ENCODE measurements around the gene FCER2. TPM values are rescaled to one million over a fixed set of nuclear protein-coding genes. Genes with fewer than 3 reads are reported as not detected.
A peak's percentile ranks its signal among the peaks of the same experiment; 100 is the strongest.

FCER2 gene
- total RNA-seq, 1 experiment from 2014 or later, result not detected

- DNase-seq (ENCODE audit: low read depth), result no peak
Observed at GRCh38 chr19:7677669-7678311, 24.1 kb downstream of the FCER2 start.

- DNase-seq (ENCODE audit: low read depth), result no peak
Observed at GRCh38 chr19:7676854-7677253, 25.1 kb downstream of the FCER2 start, which contains the start of gene MCEMP1. Gene MCEMP1, plus strand, starts transcription at chr19:7677090. Its CDS starts 31 bp downstream, at chr19:7677121.

- DNase-seq (ENCODE audit: low read depth), result no peak
Observed at GRCh38 chr19:7676376-7676775, 25.6 kb downstream of the FCER2 start.

- peak; percentile 79 for DNase-seq (ENCODE audit: low read depth)
Observed at GRCh38 chr19:7674010-7675005, 27.6 kb downstream of the FCER2 start.

GRCh38 chr19:7672522-7672921 is 29.4 kb downstream of the FCER2 start:
- no peak for DNase-seq (ENCODE audit: low read depth)

GRCh38 chr19:7670790-7671189 is 31.1 kb downstream of the FCER2 start:
- no peak for DNase-seq (ENCODE audit: low read depth)

- peak; percentile 42 for DNase-seq (ENCODE audit: low read depth)
Observed at GRCh38 chr19:7670150-7670783, 31.7 kb downstream of the FCER2 start.

GRCh38 chr19:7669641-7670040 is 32.3 kb downstream of the FCER2 start:
- DNase-seq (ENCODE audit: low read depth), result no peak

GRCh38 chr19:7668842-7669241 is 33.1 kb downstream of the FCER2 start, which contains the start of gene RETN:
Gene RETN, plus strand, starts transcription at chr19:7669049. Its CDS starts 278 bp downstream, at chr19:7669327.
- no peak for DNase-seq (ENCODE audit: low read depth)

GRCh38 chr19:7665076-7665475 is 36.9 kb downstream of the FCER2 start:
- no peak for DNase-seq (ENCODE audit: low read depth)

GRCh38 chr19:7663706-7664105 is 38.2 kb downstream of the FCER2 start:
- DNase-seq (ENCODE audit: low read depth), result no peak

GRCh38 chr19:7662657-7663056 is 39.3 kb downstream of the FCER2 start:
- peak; percentile 26 for DNase-seq (ENCODE audit: low read depth)

GRCh38 chr19:7661744-7662538 is 40.0 kb downstream of the FCER2 start:
- no peak for DNase-seq (ENCODE audit: low read depth)

- DNase-seq (ENCODE audit: low read depth), result peak; percentile 28
Observed at GRCh38 chr19:7658219-7658686, 43.7 kb downstream of the FCER2 start.

GRCh38 chr19:7657131-7657751 is 44.7 kb downstream of the FCER2 start:
- DNase-seq (ENCODE audit: low read depth), result peak; percentile 25

- DNase-seq (ENCODE audit: low read depth), result no peak
Observed at GRCh38 chr19:7655581-7655980, 46.4 kb downstream of the FCER2 start.

- DNase-seq (ENCODE audit: low read depth), result peak; percentile 23
Observed at GRCh38 chr19:7654401-7654800, 47.5 kb downstream of the FCER2 start.

- DNase-seq (ENCODE audit: low read depth), result peak; percentile 83
Observed at GRCh38 chr19:7652061-7652641, 49.8 kb downstream of the FCER2 start.

- no peak for DNase-seq (ENCODE audit: low read depth)
Observed at GRCh38 chr19:7650148-7650547, 51.8 kb downstream of the FCER2 start.

- no peak for DNase-seq (ENCODE audit: low read depth)
Observed at GRCh38 chr19:7648265-7649014, 53.5 kb downstream of the FCER2 start.

Data from Daoy (cell line).